ENCODE measurements around the gene RBM19.

- no peak for TF ChIP-seq CTCF (IDR thresholded peaks at IDR 0.05; ENCODE audit: low read depth, low read length, poor library complexity, severe bottlenecking)
- TF ChIP-seq EZH2phosphoT487 (IDR thresholded peaks at IDR 0.05; ENCODE audit: borderline replicate concordance, low read length), result no peak
Observed at GRCh38 chr12:113914806-113915205, 51.3 kb downstream of the RBM19 start.
